GM23338 (cell line): ENCODE data around the gene CMTM5.

Experiments used
- JUNB ChIP-seq: IDR thresholded peaks from one replicate; pipeline ENCODE4 v1.6.1; 2016; ENCODE audit warnings: antibody characterized with exemption; ENCODE audit not compliant: unreplicated experiment
- TF ChIP-seq, protein P1 (sequence below), 2 experiments: fragments of 200-600 bp in 1 of 2; sonication (generic) in 1 of 2; conservative IDR thresholded peaks; 2 replicates each; pipeline versions ENCODE4 v1.5.1 to v1.6.1; 2016 to 2017; ENCODE audit warnings: antibody characterized with exemption in 2 of 2, low read depth in 2 of 2, mild to moderate bottlenecking in 2 of 2, moderate library complexity in 1 of 2

DNA sequence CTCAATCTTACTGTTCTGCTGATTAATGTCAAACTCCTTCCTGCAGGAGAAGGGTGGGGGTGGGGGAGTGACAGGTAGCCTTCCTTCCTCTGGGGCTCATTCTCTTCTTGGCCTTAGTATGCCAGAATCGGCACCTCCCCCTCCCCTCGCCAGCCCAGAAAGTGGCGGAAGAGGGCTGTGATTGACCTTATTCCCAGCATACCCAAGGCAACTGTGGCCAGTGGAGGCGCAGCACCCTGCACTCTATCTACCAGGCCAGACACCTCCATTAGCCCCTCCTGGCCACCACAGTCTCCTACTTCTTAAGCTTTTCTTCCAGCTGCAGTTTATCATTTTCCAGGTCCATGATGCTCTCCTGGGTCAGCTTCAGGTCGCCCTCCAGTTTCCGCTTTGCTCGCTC is 15.8 kb downstream of the CMTM5 start:
- TF ChIP-seq, protein P1, sequence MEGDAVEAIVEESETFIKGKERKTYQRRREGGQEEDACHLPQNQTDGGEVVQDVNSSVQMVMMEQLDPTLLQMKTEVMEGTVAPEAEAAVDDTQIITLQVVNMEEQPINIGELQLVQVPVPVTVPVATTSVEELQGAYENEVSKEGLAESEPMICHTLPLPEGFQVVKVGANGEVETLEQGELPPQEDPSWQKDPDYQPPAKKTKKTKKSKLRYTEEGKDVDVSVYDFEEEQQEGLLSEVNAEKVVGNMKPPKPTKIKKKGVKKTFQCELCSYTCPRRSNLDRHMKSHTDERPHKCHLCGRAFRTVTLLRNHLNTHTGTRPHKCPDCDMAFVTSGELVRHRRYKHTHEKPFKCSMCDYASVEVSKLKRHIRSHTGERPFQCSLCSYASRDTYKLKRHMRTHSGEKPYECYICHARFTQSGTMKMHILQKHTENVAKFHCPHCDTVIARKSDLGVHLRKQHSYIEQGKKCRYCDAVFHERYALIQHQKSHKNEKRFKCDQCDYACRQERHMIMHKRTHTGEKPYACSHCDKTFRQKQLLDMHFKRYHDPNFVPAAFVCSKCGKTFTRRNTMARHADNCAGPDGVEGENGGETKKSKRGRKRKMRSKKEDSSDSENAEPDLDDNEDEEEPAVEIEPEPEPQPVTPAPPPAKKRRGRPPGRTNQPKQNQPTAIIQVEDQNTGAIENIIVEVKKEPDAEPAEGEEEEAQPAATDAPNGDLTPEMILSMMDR (conservative IDR thresholded peaks at IDR 0.05; ENCODE audit: low read depth in 2 of 2): no peak
- no peak for TF ChIP-seq JUNB
